Measurements from ENCODE around the gene PDILT. TPM values are rescaled to one million over a fixed set of nuclear protein-coding genes. Genes with fewer than 3 reads are reported as not detected.

Gene PDILT
- total RNA-seq, 1 experiment from 2014 or later, result not detected

DNA sequence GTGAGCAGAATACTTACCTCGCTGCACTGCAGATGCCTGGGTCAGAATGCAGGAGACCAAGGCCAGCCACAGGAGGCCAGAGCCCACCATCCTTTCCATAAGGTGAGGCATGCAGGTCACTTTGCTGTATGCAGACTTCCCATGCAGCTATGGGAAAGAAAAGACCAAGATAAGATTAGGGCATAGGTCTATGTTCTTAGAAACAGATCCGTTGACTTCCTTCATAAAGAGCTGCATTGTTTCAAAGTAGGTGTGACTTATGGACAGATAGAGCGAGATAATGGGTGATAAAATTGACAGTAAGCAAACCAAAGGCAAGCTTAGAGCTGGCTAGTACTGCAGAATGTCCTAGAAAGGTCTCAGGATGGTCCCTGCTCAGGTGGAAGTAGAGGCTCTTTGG is 78.2 kb downstream of the PDILT start:
- no peak overlapping the region for H3K27ac Mint-ChIP-seq

More for the DNA sequence above, 78.2 kb downstream of the PDILT start:
- WGBS (ENCODE audit: extremely low coverage, insufficient read length, low lambda C conversion rate), result no CpG with 5 or more reads among the region's 3 CpGs
- no peak overlapping the region for H2BK15ac ChIP-seq (ENCODE audit: low read depth, low read length)
- no peak overlapping the region for H3K18ac ChIP-seq (ENCODE audit: insufficient read length, low read depth, low read length)
- no peak overlapping the region for H3K4ac ChIP-seq (ENCODE audit: low read depth, low read length)
- no peak overlapping the region for H2BK12ac ChIP-seq (ENCODE audit: insufficient read length, low read depth, low read length)
- H3K23me2 ChIP-seq (ENCODE audit: insufficient read length, low read depth, low read length, poor library complexity, severe bottlenecking), result no peaks in the 10 kb centered on the region
- no peak overlapping the region for H2AK5ac ChIP-seq (ENCODE audit: insufficient read length, low read length)
- H3K4me1 ChIP-seq (ENCODE audit: insufficient read depth, low read length), result no peaks in the 10 kb centered on the region
- Mint-ChIP-seq H3K27me3 (ENCODE audit: low read depth) (peaks cover 3% of the 10 kb centered on the region), H3K36me3 (ENCODE audit: insufficient read depth in 1 of 3, low read depth in 3 of 3) (no peaks in the 10 kb centered on the region), H3K4me3 (no peak overlapping the region), H3K9me3 (no peaks in the 10 kb centered on the region), H3K4me1 (peaks cover 2 to 3% of the 10 kb centered on the region in 2 experiments; a peak in 1 of 4 replicates)
- no peak overlapping the region for H2BK20ac ChIP-seq (ENCODE audit: low read depth, low read length, poor library complexity, severe bottlenecking)
- H3K27ac ChIP-seq (ENCODE audit: insufficient read length, low read depth, low read length), result no peak overlapping the region
- H4K5ac ChIP-seq (ENCODE audit: insufficient read length, low read depth, low read length), result no peak overlapping the region
- H3K79me1 ChIP-seq (ENCODE audit: insufficient read depth, low read depth, low read length, poor library complexity, severe bottlenecking), result no peaks in the 10 kb centered on the region
- H4K91ac ChIP-seq (ENCODE audit: insufficient read length, low read depth, low read length), result no peak overlapping the region
- no peak for DNase-seq
- no peak overlapping the region for H3K14ac ChIP-seq (ENCODE audit: insufficient read depth, low read length)
- H4K8ac ChIP-seq (replicated peaks; ENCODE audit: insufficient read length, low read depth, low read length), result no peak overlapping the region
- no peak overlapping the region for H2AFZ ChIP-seq (ENCODE audit: low read length)
- 0 out of 2 replicates have a peak, but pooled peaks cover 2% of the 10 kb centered on the region for H3K79me2 ChIP-seq (ENCODE audit: insufficient read depth, low read length)
- H3K9me3 ChIP-seq (ENCODE audit: control insufficient read depth, low read depth, low read length), result no peaks in the 10 kb centered on the region
- H4K20me1 ChIP-seq (ENCODE audit: control insufficient read depth, insufficient read depth, insufficient read length), result peaks cover 3% of the 10 kb centered on the region
- H3K4me2 ChIP-seq (ENCODE audit: insufficient read depth, insufficient read length, low read length), result no peak overlapping the region
- no peak overlapping the region for H2BK120ac ChIP-seq (ENCODE audit: low read depth, low read length, poor library complexity, severe bottlenecking)
- H3K23ac ChIP-seq (ENCODE audit: insufficient read length, low read depth, low read length), result no peak overlapping the region
- no peak overlapping the region for H3K9ac ChIP-seq (ENCODE audit: extremely low read depth, insufficient read length, low read length)
- TF ChIP-seq, protein P1, sequence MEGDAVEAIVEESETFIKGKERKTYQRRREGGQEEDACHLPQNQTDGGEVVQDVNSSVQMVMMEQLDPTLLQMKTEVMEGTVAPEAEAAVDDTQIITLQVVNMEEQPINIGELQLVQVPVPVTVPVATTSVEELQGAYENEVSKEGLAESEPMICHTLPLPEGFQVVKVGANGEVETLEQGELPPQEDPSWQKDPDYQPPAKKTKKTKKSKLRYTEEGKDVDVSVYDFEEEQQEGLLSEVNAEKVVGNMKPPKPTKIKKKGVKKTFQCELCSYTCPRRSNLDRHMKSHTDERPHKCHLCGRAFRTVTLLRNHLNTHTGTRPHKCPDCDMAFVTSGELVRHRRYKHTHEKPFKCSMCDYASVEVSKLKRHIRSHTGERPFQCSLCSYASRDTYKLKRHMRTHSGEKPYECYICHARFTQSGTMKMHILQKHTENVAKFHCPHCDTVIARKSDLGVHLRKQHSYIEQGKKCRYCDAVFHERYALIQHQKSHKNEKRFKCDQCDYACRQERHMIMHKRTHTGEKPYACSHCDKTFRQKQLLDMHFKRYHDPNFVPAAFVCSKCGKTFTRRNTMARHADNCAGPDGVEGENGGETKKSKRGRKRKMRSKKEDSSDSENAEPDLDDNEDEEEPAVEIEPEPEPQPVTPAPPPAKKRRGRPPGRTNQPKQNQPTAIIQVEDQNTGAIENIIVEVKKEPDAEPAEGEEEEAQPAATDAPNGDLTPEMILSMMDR (conservative IDR thresholded peaks at IDR 0.05), result no peak
- no peaks in the 10 kb centered on the region for H3K27me3 ChIP-seq (ENCODE audit: insufficient read depth, low read length)
- no peak overlapping the region for H3T11ph ChIP-seq (ENCODE audit: low read length)
- no peak overlapping the region for H2BK5ac ChIP-seq (ENCODE audit: insufficient read length, low read length)
- no peak overlapping the region for H3K56ac ChIP-seq (ENCODE audit: insufficient read length, low read depth, low read length)

Measured in H9 (cell line).